ENCODE data around the gene GABRB3.

Gene GABRB3

DNA sequence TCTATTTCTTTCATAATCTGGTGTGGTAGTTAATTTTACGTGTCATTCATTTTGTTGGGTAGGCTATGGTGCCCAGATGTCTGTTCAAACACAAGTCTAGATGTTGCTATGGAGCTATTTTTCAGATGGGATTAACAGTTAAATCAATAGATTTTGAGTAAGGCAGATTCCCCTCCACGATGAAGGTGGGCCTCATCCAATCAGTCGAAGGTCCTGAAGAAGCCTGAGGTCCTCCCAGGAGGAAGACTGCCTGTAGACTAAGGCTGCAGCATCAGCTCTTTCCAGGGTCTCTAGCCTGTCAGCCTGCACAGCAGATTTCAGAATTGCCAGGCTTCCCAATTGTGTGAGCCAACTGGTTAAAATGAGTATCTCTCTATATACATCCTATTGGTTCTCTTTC, 92.9 kb downstream of the GABRB3 start:
- no peak for DNase-seq (ENCODE audit: low read depth in 1 of 2, low spot score in 1 of 2)

DNA sequence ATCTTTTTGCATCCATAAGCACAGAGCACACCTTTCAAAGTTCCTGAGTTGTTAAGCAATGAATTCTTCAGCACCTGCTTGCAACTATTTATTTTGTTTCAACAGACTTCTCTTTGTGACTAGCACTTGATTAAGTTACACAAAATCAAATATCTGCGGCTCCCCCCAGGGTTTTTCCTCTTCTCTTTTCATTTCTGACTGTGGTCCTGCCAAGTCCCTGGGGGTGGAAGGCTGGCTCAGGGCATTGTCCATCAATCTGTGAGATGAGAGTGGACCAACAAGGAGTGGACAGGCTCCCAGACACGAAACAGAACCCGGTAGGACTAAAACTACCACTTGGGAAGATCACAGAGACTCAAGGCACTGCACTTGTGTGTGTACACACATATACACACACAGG, 96.8 kb downstream of the GABRB3 start:
- DNase-seq (ENCODE audit: low read depth in 1 of 2, low spot score in 1 of 2) = no peak

DNA sequence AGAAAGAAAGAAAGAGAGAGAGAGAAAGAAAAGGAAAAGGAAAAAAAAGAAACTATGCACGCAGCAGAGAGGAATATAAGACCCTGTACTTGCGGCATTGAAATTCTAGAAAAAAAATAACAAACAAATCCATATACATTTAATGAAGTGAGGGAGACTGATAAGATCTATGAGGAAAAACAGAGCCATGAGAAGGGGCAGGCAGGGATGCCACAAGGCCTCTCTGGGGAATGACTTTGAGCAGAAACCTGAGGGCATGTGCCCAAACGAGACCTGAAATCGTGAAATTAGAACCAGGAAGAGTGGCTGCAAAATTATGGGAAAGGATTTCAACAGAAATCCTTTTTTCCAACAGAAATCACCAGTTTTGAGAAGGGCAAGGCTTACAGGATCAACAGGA, 98.4 kb downstream of the GABRB3 start:
- DNase-seq (ENCODE audit: low read depth in 1 of 2, low spot score in 1 of 2) = no peak

DNA sequence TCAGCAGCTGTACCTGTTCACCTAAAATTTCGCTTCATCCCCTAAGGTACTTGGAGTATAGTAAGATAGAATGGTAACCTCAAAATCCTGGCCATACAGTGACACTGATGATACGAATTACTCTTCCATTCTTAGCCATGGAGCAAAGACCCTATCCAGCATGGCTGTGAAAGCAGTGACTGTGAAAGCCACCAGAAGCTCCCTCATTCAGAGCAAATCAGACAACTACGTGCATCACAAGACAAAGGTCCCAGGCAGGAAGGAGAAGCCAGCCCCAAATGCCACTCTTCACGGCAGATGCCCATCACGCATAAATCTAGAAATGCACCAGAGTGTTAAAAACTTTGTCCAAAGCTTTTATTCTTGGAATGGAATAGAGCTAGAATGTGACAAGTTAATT, 99.4 kb downstream of the GABRB3 start:
- DNase-seq (ENCODE audit: low read depth in 1 of 2, low spot score in 1 of 2) = no peak

DNA sequence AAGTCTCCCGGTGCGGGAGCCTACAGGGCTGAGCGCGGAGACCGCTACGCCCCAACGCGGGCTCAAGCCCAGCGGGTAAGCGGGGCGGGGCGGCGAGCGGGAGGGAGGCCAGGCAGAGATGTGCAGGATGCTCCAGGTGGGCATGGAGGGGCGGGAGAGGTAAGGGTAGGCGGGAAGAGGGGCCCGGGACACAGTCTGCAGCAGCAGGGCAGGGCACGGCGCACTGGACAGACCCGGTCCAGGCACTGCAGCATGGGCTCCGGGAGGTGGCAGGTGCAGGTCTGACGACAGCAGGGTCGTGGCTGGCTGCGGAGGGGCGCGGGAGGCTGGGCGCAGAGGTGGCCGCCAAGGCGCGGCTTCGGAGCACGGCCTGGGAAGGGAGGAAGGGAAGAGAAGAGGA, 102.8 kb downstream of the GABRB3 start:
- DNase-seq (ENCODE audit: low read depth in 1 of 2, low spot score in 1 of 2) = no peak

DNA sequence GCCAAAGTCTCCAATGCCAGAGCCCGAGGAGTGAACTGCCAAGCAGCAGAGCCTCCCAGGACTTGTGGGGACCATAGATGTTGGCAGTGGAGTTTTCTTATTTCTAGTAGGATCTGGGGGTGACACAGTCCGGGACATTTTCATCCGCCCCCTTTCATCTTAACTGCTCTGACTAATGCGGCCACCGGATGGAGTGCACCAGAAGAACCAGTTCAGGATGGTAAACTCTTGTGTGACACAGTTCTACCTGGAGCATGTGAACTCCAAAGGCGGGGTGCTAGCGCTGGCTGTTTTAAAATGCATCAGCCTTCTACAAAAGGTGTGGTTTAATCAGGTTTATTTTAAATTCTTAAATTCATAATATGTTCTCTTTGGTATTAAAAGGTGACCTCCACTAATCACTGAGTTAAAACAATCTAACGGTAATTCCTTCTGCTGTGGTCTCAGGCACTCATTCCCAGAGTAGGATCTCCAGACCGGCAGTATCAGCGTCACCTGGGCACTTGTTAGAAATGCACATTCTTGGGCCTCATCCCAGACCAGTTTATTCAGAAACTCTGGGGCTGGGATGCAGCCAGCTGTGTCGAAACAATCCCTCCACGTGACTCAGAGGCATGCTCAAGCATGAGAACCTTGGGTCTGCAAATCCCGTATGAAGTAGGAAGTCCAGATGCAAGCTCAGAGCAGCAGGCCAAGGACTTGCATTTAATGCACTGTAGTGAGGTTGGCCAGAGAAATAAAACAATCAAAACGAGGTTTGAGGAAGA, 105.5 kb downstream of the GABRB3 start:
- no peak for DNase-seq (ENCODE audit: low read depth in 1 of 2, low spot score in 1 of 2)

DNA sequence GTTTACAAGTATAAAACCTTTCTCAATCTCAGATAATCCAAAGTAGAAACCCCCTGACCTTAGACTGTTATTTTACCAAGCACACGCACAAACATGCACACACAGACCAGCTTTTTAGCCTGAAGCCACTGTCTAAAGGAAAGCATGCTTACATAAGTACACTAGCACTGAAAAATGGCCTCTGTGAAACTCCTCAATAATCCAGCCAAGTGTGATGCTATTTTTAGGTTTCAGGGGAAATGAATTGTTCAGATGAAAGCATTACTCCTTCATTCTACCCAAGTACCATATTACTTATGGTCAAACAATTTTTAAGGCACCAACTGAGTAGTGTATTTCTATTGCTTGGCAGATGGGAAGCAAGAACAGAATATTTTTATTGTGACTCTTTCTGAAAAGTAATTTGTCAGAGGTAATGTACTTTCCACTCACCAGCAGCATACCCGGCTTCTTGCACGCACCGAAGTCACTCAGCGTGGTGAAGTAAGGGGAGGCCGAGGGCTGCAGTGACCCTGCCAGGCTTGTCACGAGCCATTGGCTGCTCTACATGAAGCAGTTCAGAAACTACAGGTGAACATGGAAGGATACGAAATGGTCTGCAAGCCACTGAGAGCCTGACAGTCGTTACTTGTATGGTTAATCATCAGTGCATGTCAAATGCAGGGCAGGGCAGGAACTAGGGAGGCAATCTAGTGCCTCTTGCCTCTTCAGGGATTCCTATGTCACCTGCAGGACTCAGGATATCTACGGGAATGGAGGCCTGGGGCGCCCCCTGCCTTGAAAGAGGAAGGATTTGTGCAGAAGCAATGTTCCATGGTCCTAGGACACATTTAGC, 106.7 kb downstream of the GABRB3 start:
- no peak for DNase-seq (ENCODE audit: low read depth in 1 of 2, low spot score in 1 of 2)

DNA sequence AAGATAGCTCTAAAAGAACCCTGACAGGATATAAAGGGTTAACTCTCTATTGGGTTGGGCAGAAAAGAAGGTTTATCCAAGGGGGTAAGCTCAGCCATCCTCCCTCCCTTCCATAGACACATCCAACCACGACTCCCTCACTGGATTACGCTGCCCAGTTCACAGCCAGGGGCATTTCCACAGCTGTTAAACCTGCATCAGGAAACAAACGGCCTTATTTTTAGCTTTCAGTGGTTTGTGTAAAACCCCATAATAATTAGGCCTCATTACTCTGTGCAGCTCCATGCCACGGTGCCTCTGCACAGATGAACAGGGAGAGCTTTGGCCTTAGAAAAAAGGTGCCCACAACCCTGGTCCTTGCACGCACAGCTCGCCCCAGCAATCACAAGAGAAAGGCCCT, 110.6 kb downstream of the GABRB3 start:
- no peak for DNase-seq (ENCODE audit: low read depth in 1 of 2, low spot score in 1 of 2)

DNA sequence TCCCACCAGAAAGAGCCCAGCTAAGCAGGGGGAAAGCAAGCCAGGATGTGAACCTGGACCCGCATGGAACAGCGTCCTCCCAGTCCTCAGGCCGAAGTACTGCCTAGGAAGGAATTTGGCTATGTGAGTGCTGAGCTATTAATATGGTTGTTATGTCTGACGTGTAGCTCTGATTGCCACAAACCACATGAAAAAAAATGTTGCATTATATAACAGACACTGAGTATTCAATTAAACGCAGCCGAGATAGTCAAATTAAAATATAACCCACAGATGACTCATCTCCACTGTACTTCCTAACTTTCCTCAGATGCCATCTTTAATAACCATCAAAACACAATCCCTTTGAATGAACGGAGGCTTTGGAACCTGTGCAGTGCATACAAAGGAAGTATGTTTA, 111.1 kb downstream of the GABRB3 start:
- DNase-seq (ENCODE audit: low read depth in 1 of 2, low spot score in 1 of 2) = no peak

DNA sequence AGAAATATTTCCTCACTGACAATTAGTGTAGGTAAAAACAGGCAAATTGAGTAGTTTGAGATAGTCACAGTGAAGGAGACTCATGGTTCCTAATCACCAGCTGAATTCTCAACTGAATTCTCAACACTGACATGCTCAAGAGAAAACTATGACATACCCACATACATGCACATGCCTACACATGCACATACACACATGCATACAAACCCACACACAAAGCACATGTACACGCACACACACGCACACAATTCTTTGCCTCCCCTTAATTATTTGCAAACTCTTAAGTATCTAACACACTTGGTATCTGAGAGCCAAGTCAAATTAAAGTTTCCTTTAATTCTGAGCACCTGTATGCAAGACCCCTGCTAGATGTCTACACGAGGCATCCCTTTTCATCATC, 111.8 kb downstream of the GABRB3 start:
- no peak for DNase-seq (ENCODE audit: low read depth in 1 of 2, low spot score in 1 of 2)

DNA sequence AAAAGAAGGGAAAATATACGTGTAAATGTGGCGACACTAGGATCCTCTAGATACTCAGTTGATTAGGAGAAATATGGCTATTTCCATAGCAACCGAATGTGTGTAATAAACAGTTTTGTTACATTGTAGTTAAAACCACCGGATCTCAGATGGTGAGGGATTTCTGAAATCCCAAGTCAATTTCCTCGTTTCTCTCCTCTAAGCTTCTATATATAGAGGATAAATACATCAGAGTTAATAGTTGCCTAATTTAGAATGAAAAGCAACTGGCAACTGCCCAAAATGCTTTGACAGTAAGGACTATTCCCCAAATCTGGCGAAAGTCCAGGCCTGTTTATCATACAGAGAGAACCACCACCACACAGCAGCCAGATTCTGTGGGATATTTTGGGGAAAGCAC, 112.6 kb downstream of the GABRB3 start:
- no peak for DNase-seq (ENCODE audit: low read depth in 1 of 2, low spot score in 1 of 2)

DNA sequence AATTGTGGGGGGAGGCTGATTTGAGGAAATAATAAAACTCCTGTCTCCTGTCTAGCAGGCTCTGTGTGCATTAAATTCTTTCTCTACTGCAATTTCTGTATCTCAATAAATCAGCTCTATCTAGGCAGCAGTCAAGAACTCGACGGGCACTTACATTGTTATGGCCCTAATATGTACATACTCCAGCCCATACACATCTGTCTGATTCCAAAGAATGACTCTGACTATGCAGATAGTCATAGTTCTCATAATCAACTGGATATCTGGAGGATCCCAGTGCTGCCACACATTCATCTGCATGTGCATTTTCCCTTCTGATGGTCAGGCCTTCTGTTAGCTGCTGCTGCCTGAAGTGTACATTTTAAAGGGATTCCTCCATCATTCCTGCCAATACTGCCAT, 114.6 kb downstream of the GABRB3 start:
- no peak for DNase-seq (ENCODE audit: low read depth in 1 of 2, low spot score in 1 of 2)

DNA sequence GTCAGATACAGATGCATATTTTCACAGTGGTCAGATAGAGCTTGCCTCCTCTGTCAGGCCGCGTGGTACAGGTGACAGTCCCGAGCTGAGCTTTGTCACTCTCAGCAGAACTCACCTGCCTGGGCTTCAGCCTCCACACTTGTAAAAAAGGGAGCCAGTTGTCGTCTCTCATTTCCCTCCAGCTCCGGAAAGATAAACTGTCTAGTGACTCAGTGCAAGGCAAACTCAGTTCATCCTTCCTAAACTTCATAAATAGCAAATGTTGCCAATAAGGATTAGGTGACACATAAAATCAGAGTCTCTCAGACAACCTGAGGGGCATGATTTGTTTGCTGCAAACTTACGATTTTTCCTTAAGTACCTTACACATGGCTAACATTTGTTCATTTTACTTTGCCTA, 116.8 kb downstream of the GABRB3 start:
- DNase-seq (ENCODE audit: low read depth in 1 of 2, low spot score in 1 of 2) = no peak

DNA sequence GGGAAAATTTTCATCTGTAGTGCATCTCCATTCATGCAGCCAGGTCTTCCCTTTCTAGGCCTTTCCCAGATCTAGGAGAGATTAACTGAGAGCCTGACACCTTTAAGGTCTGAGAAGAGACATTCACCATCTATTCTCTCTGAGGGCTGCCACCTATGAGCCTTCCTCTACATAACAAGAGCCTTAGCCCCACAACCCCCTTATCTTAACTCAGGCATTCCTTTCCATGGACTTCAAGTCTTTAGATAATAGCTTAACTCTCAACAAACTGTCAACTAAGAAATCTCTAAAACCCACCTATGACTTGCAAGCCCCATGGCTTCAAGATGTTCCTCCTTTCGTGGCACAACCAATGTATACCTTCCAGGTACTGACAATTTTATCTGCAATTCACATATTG, 121.0 kb downstream of the GABRB3 start:
- DNase-seq (ENCODE audit: low read depth in 1 of 2, low spot score in 1 of 2) = no peak

DNA sequence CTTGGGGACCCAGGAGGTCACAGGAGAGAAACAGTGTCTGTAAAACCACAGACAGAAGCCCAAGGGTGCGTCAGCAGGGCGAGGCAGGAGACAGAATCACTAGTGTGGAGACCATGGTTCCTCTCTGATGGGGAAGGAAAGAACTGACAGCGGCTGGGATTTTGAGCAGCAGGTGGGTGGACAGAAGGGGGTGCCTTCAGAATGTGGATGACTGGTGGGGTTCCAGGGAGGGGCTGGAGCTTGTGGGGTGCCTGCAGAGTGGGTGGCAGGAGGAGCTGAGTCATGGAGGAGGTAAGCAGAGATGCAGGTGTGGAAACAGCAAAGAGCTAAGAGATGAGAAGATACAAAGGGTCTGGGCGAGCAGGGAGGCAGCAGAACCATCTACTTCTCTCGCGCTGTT, 124.2 kb downstream of the GABRB3 start:
- no peak for DNase-seq (ENCODE audit: low read depth in 1 of 2, low spot score in 1 of 2)

DNA sequence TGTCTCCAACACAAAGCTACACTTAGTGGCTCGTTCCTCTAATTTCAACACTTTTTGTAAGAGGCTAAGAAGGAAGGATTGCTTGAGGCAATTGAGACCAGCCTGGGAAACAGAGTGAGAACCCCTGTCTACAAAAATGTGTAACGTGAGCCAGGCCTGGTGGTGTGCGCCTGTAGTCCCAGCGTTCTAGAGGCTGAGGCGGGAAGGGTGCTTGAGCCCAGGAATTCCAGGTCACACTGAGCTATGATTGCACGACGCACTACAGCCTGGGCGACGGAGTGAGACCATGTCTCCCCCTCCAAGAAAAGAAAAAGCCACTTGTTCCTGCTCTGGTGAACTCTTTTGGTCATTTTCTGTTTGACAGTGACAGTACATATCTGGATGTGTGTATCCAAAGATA, 127.9 kb downstream of the GABRB3 start:
- DNase-seq (ENCODE audit: low read depth in 1 of 2, low spot score in 1 of 2) = no peak

DNA sequence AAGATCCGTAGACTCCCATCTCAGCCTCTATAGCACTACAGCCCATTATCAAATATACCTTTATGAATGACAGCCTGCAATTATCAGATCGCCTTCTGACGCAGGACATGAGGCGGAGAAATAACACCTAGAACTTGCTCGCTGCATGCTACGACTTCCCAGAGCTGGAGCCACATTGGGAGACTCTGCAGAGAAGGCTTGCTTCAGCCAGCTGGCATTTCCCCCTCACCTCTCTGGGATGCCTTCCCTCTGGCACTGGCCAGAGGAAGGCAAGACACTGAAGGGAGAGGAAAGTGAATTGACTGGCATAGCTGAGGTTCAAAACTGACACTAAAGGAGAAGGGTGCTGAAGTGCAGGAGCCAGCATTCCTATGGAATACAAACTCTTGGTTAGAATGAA, 131.7 kb downstream of the GABRB3 start:
- DNase-seq (ENCODE audit: low read depth in 1 of 2, low spot score in 1 of 2) = no peak

DNA sequence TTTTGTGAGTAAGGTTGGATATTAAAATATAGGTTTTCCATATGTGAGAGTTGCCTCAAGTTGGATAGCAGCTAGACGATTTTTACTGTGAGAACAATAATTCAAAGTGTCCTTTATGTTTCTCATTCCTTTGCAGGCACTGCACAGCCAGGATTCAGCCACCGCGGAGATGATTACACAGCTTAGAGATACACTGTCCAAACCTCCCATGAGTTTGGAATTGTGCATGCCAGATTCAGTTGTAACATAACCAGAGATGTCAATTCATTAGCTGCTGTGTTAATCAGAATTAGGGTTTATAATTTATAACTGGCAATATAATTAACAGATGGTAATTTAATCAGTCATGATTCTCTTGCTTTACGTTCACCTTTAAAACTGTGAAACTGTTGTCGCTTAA, 132.3 kb downstream of the GABRB3 start:
- DNase-seq (ENCODE audit: low read depth in 1 of 2, low spot score in 1 of 2) = no peak

DNA sequence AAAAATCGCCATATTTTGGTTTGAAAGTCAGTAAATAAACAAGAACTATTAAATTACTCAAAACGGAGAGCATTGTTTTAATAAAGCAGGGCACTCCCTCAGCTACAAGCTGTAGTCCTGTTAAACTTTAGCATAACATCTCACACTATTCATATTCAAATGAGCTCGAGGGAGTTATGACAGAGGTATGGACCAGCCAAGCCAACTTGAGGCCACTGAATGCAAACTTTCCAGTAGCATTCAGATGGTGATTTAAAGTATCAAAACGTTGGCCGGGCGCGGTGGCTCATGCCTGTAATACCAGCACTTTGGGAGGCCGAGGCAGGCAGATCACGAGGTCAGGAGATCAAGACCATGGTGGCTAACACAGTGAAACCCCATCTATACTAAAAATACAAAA, 132.9 kb downstream of the GABRB3 start:
- DNase-seq (ENCODE audit: low read depth in 1 of 2, low spot score in 1 of 2) = no peak

DNA sequence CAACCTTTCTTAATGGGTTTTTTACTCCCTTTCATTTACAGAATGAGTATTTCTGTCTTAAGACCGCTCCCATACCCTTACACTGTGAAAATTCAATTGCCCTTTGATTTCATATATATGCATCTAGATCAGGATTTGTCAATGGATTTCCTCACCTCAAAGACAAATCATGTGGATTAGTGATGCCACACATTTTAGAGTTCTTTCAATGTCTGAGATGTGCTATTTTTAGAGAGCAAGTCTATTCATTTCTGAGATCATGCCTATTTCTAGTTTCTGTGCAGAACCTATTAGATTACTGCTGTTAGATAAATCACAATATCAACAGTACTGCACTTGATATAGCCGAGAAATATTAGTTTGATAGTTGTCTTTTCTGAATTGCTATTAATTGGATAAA, 137.3 kb downstream of the GABRB3 start:
- DNase-seq (ENCODE audit: low read depth in 1 of 2, low spot score in 1 of 2) = no peak

DNA sequence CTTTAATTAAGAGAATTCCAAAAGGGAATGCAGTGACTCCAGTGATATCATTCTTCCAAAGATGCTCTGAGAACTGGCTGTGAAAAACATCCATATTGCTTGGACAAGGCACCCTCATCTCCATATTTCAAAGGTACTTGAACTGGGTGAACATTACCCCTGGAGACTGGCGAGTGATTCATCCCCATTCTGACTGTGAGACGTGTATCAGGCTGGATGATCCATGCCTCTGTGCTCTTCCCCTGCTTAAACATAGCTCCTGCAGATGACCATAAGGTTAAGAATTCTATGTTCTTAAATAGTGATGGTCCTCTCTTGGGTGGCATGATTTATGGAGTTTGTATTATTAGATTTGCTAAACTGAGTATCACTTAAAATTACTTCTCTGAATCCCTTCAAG, 137.8 kb downstream of the GABRB3 start:
- no peak for DNase-seq (ENCODE audit: low read depth in 1 of 2, low spot score in 1 of 2)

DNA sequence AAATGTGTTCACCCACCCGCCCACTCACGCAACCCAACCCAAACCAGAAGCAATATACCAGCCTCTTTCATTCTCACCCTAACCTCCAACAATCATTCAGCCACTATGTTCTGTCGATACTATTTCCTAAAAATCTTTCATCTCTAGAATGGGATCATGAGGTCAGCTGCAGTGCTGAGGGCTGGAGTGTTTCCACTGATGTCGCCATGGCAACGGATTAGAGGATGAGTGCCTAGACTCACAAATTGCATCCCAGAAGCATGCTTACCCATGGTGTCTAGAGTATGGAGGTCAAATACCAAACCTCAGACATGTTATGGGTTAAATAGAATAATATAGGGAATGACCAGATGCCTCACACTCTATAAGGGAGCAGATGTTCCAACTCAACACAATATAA, 138.5 kb downstream of the GABRB3 start:
- DNase-seq (ENCODE audit: low read depth in 1 of 2, low spot score in 1 of 2) = no peak

DNA sequence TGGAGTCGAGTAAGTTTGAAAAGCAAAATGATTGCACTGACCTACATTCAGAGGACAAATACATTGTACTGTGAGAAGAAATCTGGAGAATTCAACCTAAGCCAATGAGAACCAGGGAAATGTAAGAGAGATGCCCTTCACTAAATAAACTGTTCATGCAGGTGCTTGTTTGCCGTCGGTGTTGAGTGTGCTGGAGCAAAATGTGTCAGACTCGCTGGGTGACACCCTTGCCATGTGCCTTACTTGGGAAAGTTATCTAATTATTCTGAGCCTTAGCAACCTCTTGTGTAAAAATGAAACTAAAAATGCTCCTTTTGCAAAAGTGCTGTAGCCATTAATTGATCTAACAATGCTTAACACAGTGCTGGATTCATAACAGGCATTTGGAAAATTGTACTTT, 140.4 kb downstream of the GABRB3 start:
- no peak for DNase-seq (ENCODE audit: low read depth in 1 of 2, low spot score in 1 of 2)

Data from activated CD4-positive, alpha-beta T cell treated with anti-CD3 and anti-CD28 coated beads, Interleukin-2, amount 50 U/mL, for 24 hours (primary cell).